GM19397 (cell line): ENCODE results near the gene CD164L2.
"Not testable (repeated sequence)": the region's sequence is repeated elsewhere in the genome, so short reads cannot be mapped to it uniquely, and the experiment has no call there.

Experiments used
- ATAC-seq: cut with Tn5 transposase; IDR thresholded peaks from one replicate; pipeline ENCODE4 v1.9.1; 2021; ENCODE audit warnings: mild to moderate bottlenecking, moderate library complexity; ENCODE audit not compliant: unreplicated experiment

The CD164L2 gene

GRCh38 chr1:27391511-27392095 lies 8.5 kb upstream of the CD164L2 start:
- ATAC-seq: no peak

GRCh38 chr1:27388337-27389005 lies 5.3 kb upstream of the CD164L2 start:
- no peak for ATAC-seq

- ATAC-seq: not testable (repeated sequence)
These were observed 1.7 kb upstream of the CD164L2 start for GRCh38 chr1:27384797-27385196.

- ATAC-seq: no peak
These were observed 528 bp upstream of the CD164L2 start for GRCh38 chr1:27383661-27384060.

GRCh38 chr1:27381969-27382762 lies 967 bp downstream of the CD164L2 start:
- no peak for ATAC-seq

- no peak for ATAC-seq
These were observed 2.1 kb downstream of the CD164L2 start for GRCh38 chr1:27380766-27381733.

GRCh38 chr1:27380224-27380623 lies 2.9 kb downstream of the CD164L2 start:
- no peak for ATAC-seq

GRCh38 chr1:27379564-27380122 lies 3.5 kb downstream of the CD164L2 start:
- ATAC-seq: no peak

GRCh38 chr1:27377760-27378495 lies 5.2 kb downstream of the CD164L2 start:
- ATAC-seq: no peak

- ATAC-seq: no peak
These were observed 8.6 kb downstream of the CD164L2 start, which contains the start of gene FCN3 for GRCh38 chr1:27374362-27375086. FCN3 (minus strand) TSS chr1:27374824; CDS start chr1:27374818, 6 bp downstream.

- ATAC-seq: no peak
These were observed 10.1 kb downstream of the CD164L2 start for GRCh38 chr1:27372808-27373690.

- ATAC-seq: no peak
These were observed 10.9 kb downstream of the CD164L2 start for GRCh38 chr1:27372022-27372807.

- ATAC-seq: no peak
These were observed 14.1 kb downstream of the CD164L2 start for GRCh38 chr1:27368869-27369582.

- no peak for ATAC-seq
These were observed 15.9 kb downstream of the CD164L2 start for GRCh38 chr1:27367160-27367650.

- peak; percentile 33 for ATAC-seq
These were observed 16.5 kb downstream of the CD164L2 start, which contains the start of gene MAP3K6 for GRCh38 chr1:27366411-27367159. MAP3K6 (minus strand) TSS chr1:27366961; CDS start chr1:27366597, 364 bp downstream.

- peak; percentile 48 for ATAC-seq
These were observed 17.1 kb downstream of the CD164L2 start for GRCh38 chr1:27366113-27366410.
